ENCODE results near the gene HNRNPLL. TPM values are rescaled to one million over a fixed set of nuclear protein-coding genes. Genes with fewer than 3 reads are reported as not detected.

HNRNPLL gene
- total RNA-seq, 2 experiments from 2014 or later = 7.6 to 47.9 TPM

- TF ChIP-seq EZH2phosphoT487 (IDR thresholded peaks at IDR 0.05; ENCODE audit: borderline replicate concordance, low read depth, low read length) = no peak
- TF ChIP-seq, protein P1, sequence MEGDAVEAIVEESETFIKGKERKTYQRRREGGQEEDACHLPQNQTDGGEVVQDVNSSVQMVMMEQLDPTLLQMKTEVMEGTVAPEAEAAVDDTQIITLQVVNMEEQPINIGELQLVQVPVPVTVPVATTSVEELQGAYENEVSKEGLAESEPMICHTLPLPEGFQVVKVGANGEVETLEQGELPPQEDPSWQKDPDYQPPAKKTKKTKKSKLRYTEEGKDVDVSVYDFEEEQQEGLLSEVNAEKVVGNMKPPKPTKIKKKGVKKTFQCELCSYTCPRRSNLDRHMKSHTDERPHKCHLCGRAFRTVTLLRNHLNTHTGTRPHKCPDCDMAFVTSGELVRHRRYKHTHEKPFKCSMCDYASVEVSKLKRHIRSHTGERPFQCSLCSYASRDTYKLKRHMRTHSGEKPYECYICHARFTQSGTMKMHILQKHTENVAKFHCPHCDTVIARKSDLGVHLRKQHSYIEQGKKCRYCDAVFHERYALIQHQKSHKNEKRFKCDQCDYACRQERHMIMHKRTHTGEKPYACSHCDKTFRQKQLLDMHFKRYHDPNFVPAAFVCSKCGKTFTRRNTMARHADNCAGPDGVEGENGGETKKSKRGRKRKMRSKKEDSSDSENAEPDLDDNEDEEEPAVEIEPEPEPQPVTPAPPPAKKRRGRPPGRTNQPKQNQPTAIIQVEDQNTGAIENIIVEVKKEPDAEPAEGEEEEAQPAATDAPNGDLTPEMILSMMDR (conservative IDR thresholded peaks at IDR 0.05; ENCODE audit: low read length) = no peak
- intact Hi-C loops (cut with micrococcal nuclease; ENCODE audit: unreplicated experiment) = no loop called here
- Histone ChIP-seq H3K9me3 (ENCODE audit: low read length) (no peaks in the 10 kb centered on the region), H4K20me1 (ENCODE audit: insufficient read depth, low read length) (no peaks in the 10 kb centered on the region), H3K4me3 (ENCODE audit: low read depth, low read length, poor library complexity, severe bottlenecking) (no peak overlapping the region), H3K79me2 (ENCODE audit: insufficient read depth, low read depth, low read length) (no peaks in the 10 kb centered on the region), H2AFZ (ENCODE audit: low read length) (no peak overlapping the region), H3K4me2 (ENCODE audit: low read length) (no peak overlapping the region), H3K36me3 (ENCODE audit: insufficient read depth, low read length) (no peaks in the 10 kb centered on the region), H3K9me2 (ENCODE audit: insufficient read depth, low read length) (no peaks in the 10 kb centered on the region), H3K27ac (ENCODE audit: low read depth, low read length, poor library complexity, severe bottlenecking) (no peak overlapping the region), H3K4me1 (ENCODE audit: insufficient read depth, low read length, poor library complexity, severe bottlenecking) (peaks cover 30% of the 10 kb centered on the region)
- no peak for DNase-seq (ENCODE audit: low spot score)
- CTCF ChIA-PET (ENCODE audit: unreplicated experiment) = no interaction called here
- POLR2A ChIA-PET = interaction anchor here (1.2 kb wide), 1 partner anchor 17 kb away, joined by 3 read pairs; no protein-coding TSS in a partner anchor
- BruUV-seq (replicated peaks) = no TSS peak
Measured at GRCh38 chr2:38621018-38621417, 18.3 kb upstream of the HNRNPLL start.

DNA sequence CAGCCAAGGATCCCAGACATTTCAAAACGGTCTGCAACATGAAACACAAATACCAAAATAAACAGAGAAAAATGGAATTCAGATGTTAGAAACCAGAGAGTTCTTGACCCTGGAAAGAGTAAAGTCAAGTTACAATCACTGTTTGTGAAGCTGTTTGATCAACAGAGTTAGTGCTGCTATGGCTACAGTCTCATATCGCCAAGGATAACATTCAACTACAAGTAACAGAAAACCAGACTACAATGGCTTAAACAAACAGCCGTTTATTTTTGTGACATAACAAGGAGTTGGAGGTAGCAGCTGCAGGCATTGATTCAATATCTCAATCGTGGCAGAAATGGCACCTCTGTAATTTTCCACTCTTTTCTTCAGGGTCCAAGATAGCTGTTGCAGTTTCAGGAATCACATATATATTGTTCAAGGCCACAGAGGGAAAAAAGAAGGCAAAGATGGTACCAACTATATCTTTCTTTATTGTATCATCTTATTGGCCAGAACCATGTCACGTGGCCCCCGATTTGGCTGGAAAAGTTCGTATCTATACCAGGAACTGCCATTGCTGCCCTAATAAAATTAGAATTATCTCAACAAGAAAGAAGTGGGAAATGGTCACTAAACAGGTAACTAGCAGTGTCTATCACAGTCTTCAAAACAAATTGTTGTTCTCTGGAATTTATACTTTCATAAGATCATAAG is 17.7 kb upstream of the HNRNPLL start:
- Histone ChIP-seq H3K9me3 (ENCODE audit: low read length) (no peaks in the 10 kb centered on the region), H3K79me2 (ENCODE audit: insufficient read depth, low read depth, low read length) (no peaks in the 10 kb centered on the region), H3K4me3 (ENCODE audit: low read depth, low read length, poor library complexity, severe bottlenecking) (no peak overlapping the region), H3K4me1 (ENCODE audit: insufficient read depth, low read length, poor library complexity, severe bottlenecking) (peaks cover 25% of the 10 kb centered on the region), H2AFZ (ENCODE audit: low read length) (no peak overlapping the region), H3K4me2 (ENCODE audit: low read length) (no peak overlapping the region), H4K20me1 (ENCODE audit: insufficient read depth, low read length) (no peaks in the 10 kb centered on the region), H3K36me3 (ENCODE audit: insufficient read depth, low read length) (no peaks in the 10 kb centered on the region), H3K27ac (ENCODE audit: low read depth, low read length, poor library complexity, severe bottlenecking) (no peak overlapping the region), H3K9me2 (ENCODE audit: insufficient read depth, low read length) (no peaks in the 10 kb centered on the region)
- POLR2A ChIA-PET = interaction anchor here (0.9 to 2.4 kb wide), 3 partner anchors 15 to 18 kb away, joined by 3 to 6 read pairs (median 4); no protein-coding TSS in a partner anchor
- DNase-seq (ENCODE audit: low spot score) = no peak
- TF ChIP-seq EZH2phosphoT487 (IDR thresholded peaks at IDR 0.05; ENCODE audit: borderline replicate concordance, low read depth, low read length) = no peak
- TF ChIP-seq, protein P1 (conservative IDR thresholded peaks at IDR 0.05; ENCODE audit: low read length) = no peak
- intact Hi-C loops (cut with micrococcal nuclease; ENCODE audit: unreplicated experiment) = no loop called here
- CTCF ChIA-PET (ENCODE audit: unreplicated experiment) = interaction anchor here (1.5 kb wide), 1 partner anchor 15 kb away, joined by 4 read pairs; no protein-coding TSS in a partner anchor
- no TSS peak for BruUV-seq (replicated peaks)
